ENCODE results near the gene GABRB1.

Gene GABRB1

GRCh38 chr4:47122592-47123291, 91.4 kb downstream of the GABRB1 start:
- DNase-seq, result peak; percentile 40

- no peak for DNase-seq
Observed at GRCh38 chr4:47128991-47129390, 97.6 kb downstream of the GABRB1 start.

GRCh38 chr4:47135210-47135609, 103.8 kb downstream of the GABRB1 start:
- no peak for DNase-seq

- no peak for DNase-seq
Observed at GRCh38 chr4:47143261-47143660, 111.9 kb downstream of the GABRB1 start.

GRCh38 chr4:47145630-47146029, 114.3 kb downstream of the GABRB1 start:
- no peak for DNase-seq

- no peak for DNase-seq
Observed at GRCh38 chr4:47154816-47155370, 123.5 kb downstream of the GABRB1 start.

GRCh38 chr4:47155919-47156318, 124.6 kb downstream of the GABRB1 start:
- no peak for DNase-seq

GRCh38 chr4:47160095-47160494, 128.7 kb downstream of the GABRB1 start:
- DNase-seq, result no peak

- DNase-seq, result no peak
Observed at GRCh38 chr4:47167081-47168035, 136.0 kb downstream of the GABRB1 start.

GRCh38 chr4:47184083-47184482, 152.7 kb downstream of the GABRB1 start:
- DNase-seq, result no peak

- no peak for DNase-seq
Observed at GRCh38 chr4:47185761-47186160, 154.4 kb downstream of the GABRB1 start.

GRCh38 chr4:47187608-47188007, 156.2 kb downstream of the GABRB1 start:
- no peak for DNase-seq

- DNase-seq, result no peak
Observed at GRCh38 chr4:47193179-47193578, 161.8 kb downstream of the GABRB1 start.

- DNase-seq, result no peak
Observed at GRCh38 chr4:47194036-47194737, 162.8 kb downstream of the GABRB1 start.

- DNase-seq, result no peak
Observed at GRCh38 chr4:47195706-47196105, 164.3 kb downstream of the GABRB1 start.

GRCh38 chr4:47198791-47199190, 167.4 kb downstream of the GABRB1 start:
- no peak for DNase-seq

GRCh38 chr4:47203593-47203992, 172.2 kb downstream of the GABRB1 start:
- DNase-seq, result no peak

GRCh38 chr4:47207555-47207954, 176.2 kb downstream of the GABRB1 start:
- no peak for DNase-seq

- DNase-seq, result no peak
Observed at GRCh38 chr4:47209833-47210232, 178.5 kb downstream of the GABRB1 start.

GRCh38 chr4:47210828-47211227, 179.5 kb downstream of the GABRB1 start:
- no peak for DNase-seq

GRCh38 chr4:47213106-47213505, 181.7 kb downstream of the GABRB1 start:
- DNase-seq, result no peak

- no peak for DNase-seq
Observed at GRCh38 chr4:47213539-47213938, 182.2 kb downstream of the GABRB1 start.

- DNase-seq, result no peak
Observed at GRCh38 chr4:47213971-47214370, 182.6 kb downstream of the GABRB1 start.

All from NCI-H1105 treated with DMSO at 0.1 percent for 48 hours (cell line).